ENCODE measurements around the gene NPIPA7.
"Not testable (repeated sequence)": the region's sequence is repeated elsewhere in the genome, so short reads cannot be mapped to it uniquely, and the experiment has no call there.

DNA sequence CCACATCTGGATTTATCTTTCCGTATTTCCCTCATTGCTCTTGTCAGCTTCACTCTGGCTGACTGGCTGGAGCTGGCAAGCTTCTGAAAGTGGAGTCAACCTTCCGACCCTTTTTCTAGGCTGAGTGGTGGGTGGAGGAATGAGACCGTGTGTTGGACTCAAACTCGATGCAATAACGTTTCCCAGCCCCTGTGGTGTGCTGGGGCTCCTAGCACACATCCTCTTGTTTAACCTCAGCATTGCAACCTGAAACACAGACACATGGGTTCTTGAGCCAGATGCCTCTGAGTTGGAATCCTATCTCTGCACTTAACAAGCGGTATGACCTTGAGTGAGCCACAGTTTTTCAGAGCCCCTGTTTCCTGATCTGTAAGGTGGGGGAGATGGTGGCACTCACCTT is 29.5 kb downstream of the NPIPA7 start:
- TF ChIP-seq, protein P1, sequence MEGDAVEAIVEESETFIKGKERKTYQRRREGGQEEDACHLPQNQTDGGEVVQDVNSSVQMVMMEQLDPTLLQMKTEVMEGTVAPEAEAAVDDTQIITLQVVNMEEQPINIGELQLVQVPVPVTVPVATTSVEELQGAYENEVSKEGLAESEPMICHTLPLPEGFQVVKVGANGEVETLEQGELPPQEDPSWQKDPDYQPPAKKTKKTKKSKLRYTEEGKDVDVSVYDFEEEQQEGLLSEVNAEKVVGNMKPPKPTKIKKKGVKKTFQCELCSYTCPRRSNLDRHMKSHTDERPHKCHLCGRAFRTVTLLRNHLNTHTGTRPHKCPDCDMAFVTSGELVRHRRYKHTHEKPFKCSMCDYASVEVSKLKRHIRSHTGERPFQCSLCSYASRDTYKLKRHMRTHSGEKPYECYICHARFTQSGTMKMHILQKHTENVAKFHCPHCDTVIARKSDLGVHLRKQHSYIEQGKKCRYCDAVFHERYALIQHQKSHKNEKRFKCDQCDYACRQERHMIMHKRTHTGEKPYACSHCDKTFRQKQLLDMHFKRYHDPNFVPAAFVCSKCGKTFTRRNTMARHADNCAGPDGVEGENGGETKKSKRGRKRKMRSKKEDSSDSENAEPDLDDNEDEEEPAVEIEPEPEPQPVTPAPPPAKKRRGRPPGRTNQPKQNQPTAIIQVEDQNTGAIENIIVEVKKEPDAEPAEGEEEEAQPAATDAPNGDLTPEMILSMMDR (conservative IDR thresholded peaks at IDR 0.05; ENCODE audit: low read depth, low read length) = not testable (repeated sequence)
- not testable (repeated sequence) for TF ChIP-seq EZH2 (IDR thresholded peaks at IDR 0.05; ENCODE audit: borderline replicate concordance, low read depth, low read length, poor library complexity, severe bottlenecking)
